Kidney (tissue), 14 donors: ENCODE measurements around the gene KCNT2. TPM values are rescaled to one million over a fixed set of nuclear protein-coding genes. Genes with fewer than 3 reads are reported as not detected.

Experiments
- DNase-seq, 5 donors: peaks; one replicate each; pipeline ENCODE4 v3.0.0-alpha.2; 2013 to 2020
- FAIRE-seq: peaks from 2 replicates; lab custom pipeline; 2012; peaks lifted over from hg19 to GRCh38; lab: Jason Lieb, UNC
- H3K27ac ChIP-seq, 2 donors: one replicate each; pipeline ENCODE4 v1.7.0; 2013; ENCODE audit warnings: low read depth in 2 of 2, low read length in 2 of 2, inconsistent platforms in 1 of 2
- H3K27me3 ChIP-seq: one replicate; pipeline ENCODE4 v1.7.1; 2013; ENCODE audit warnings: low read length, inconsistent platforms; ENCODE audit not compliant: control insufficient read depth, insufficient read depth
- H3K36me3 ChIP-seq, 3 donors: one replicate each; pipeline versions ENCODE4 v1.7.0 to v1.7.1; 2013; ENCODE audit warnings: low read length in 3 of 3, control low read depth in 1 of 3, inconsistent platforms in 1 of 3; ENCODE audit not compliant: insufficient read depth in 3 of 3, control insufficient read depth in 2 of 3
- H3K4me1 ChIP-seq, 3 donors: one replicate each; pipeline versions ENCODE4 v1.7.0 to v1.7.1; 2013; ENCODE audit warnings: low read length in 3 of 3, inconsistent platforms in 1 of 3, low read depth in 1 of 3; ENCODE audit not compliant: control insufficient read depth in 2 of 3, insufficient read depth in 2 of 3
- H3K4me3 ChIP-seq, 3 donors: one replicate each; pipeline versions ENCODE4 v1.7.0 to v1.8.1; 2013; ENCODE audit warnings: low read length in 3 of 3, control low read depth in 1 of 3, inconsistent platforms in 1 of 3
- H3K9ac ChIP-seq, 3 donors: one replicate each; pipeline versions ENCODE4 v1.7.0 to v1.7.1; 2013; ENCODE audit warnings: low read length in 3 of 3, control low read depth in 1 of 3, inconsistent platforms in 1 of 3
- H3K9me3 ChIP-seq, 3 donors: one replicate each; pipeline versions ENCODE4 v1.7.0 to v1.7.1; 2013; ENCODE audit warnings: low read length in 3 of 3, control low read depth in 1 of 3, inconsistent platforms in 1 of 3; ENCODE audit not compliant: control insufficient read depth in 2 of 3, insufficient read depth in 1 of 3
- intact Hi-C: fragments of 100-400 bp; cut with DNase I; formaldehyde crosslinking; loops from one replicate; pipeline ENCODE4 v1.11.1; 2022
- polyA plus RNA-seq: library from polyadenylated mRNA; stranded (reverse); fragments of 350-450 nt; fragmentation: Illumina TruSeq; extraction: RNeasy Lipid Tissue Mini Kit (QIAGEN cat#74804); gene quantifications from one replicate; pipeline ENCODE4 v1.2.3, GENCODE V29; 2014; ENCODE audit warnings: low read depth, low replicate concordance; ENCODE audit not compliant: insufficient read depth
- total RNA-seq: library from RNA; stranded (reverse); fragmentation: NEBNext Ultra II Directional; extraction: Animal tissue kit (Norgen Biotek cat#: 25700); gene quantifications from one replicate; pipeline ENCODE4 v1.2.1, GENCODE V29; 2021
- TF ChIP-seq, protein P1 (sequence below): IDR thresholded peaks from 3 replicates; pipeline ENCODE4 v1.5.1; 2012; ENCODE audit warnings: mild to moderate bottlenecking, moderate library complexity, borderline replicate concordance; ENCODE audit not compliant: insufficient read depth; ENCODE audit errors: extremely low read depth
- donor health status: control.
- donor health status: control.
- donor health status: control.
- donor health status: control.
- donor health status: control.
- donor health status: DM: yes; HTN: yes; CAD: no.
- donor health status: Normal renal cell carcinoma (clear cell type).

The KCNT2 gene
- total and polyA plus RNA-seq, 2 donors from 2014 or later, result 0.39 to 6.3 TPM

DNA sequence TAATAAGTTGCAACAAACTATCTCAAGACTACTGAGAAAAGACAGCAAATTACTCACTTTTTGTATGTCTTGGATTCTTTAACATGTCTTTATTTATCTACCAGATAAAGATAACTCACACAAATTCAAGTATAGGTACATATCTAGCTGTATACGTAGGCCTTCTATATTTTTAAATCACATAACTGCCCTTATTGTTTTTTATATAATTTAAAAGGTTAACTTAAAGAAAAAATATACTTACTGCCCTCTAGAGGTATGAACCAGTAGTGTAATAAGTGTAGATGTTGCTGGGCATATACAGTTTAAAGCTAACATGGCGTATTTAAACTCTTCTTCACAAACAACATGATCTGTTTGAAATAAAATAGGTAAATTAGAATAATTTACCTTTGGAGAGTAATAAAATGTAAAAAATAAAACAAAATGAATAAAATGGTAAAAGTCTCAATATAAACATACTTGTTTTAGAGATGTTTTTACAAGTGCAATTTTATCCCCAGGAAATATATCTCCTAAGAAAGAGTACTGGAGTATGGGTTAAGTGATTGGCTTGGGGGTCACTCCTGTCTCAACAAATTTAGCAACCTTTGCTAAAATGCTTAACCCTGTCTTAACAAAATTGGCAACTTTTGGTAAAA, 235.2 kb downstream of the KCNT2 start:
- Histone ChIP-seq H3K36me3 (no peaks in the 10 kb centered on the region), H3K4me3 (no peak overlapping the region), H3K27me3 (no peaks in the 10 kb centered on the region), H3K9me3 (no peaks in the 10 kb centered on the region), H3K9ac (no peak overlapping the region), H3K4me1 (no peaks in the 10 kb centered on the region), H3K27ac (no peak overlapping the region)
- peak in 2 of 5 donors; percentile 31 to 32 for DNase-seq
- FAIRE-seq, result peak; percentile 42
- TF ChIP-seq, protein P1, sequence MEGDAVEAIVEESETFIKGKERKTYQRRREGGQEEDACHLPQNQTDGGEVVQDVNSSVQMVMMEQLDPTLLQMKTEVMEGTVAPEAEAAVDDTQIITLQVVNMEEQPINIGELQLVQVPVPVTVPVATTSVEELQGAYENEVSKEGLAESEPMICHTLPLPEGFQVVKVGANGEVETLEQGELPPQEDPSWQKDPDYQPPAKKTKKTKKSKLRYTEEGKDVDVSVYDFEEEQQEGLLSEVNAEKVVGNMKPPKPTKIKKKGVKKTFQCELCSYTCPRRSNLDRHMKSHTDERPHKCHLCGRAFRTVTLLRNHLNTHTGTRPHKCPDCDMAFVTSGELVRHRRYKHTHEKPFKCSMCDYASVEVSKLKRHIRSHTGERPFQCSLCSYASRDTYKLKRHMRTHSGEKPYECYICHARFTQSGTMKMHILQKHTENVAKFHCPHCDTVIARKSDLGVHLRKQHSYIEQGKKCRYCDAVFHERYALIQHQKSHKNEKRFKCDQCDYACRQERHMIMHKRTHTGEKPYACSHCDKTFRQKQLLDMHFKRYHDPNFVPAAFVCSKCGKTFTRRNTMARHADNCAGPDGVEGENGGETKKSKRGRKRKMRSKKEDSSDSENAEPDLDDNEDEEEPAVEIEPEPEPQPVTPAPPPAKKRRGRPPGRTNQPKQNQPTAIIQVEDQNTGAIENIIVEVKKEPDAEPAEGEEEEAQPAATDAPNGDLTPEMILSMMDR, result no peak
- intact Hi-C loops, result no loop called here

DNA sequence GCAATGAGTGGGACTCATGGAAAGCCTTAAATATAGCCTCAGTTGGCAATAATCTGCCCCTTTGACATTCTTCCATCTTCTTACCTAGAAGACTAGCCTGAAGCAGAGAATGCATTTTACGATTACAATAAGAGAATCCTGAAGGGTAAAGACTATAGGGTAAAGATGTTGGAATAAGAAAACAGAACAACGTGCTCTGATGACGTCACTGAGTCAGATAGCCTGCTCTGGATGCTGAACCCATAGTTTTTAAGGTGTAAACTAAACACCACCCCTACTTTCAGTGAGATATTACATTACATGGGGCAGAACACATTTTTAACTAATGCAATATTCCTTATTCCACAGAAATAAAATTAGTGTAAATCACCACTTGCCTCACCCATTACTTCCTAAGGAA, 240.4 kb downstream of the KCNT2 start:
- H3K9me3 ChIP-seq, result no peaks in the 10 kb centered on the region
- no peaks in the 10 kb centered on the region for H3K4me1 ChIP-seq
- intact Hi-C loops, result no loop called here
- no peak for DNase-seq
- no peaks in the 10 kb centered on the region for H3K36me3 ChIP-seq
- no peak for FAIRE-seq
- no peak overlapping the region for H3K9ac ChIP-seq
- H3K27me3 ChIP-seq, result no peaks in the 10 kb centered on the region
- H3K4me3 ChIP-seq, result no peak overlapping the region
- H3K27ac ChIP-seq, result no peak overlapping the region
- TF ChIP-seq, protein P1, result no peak

DNA sequence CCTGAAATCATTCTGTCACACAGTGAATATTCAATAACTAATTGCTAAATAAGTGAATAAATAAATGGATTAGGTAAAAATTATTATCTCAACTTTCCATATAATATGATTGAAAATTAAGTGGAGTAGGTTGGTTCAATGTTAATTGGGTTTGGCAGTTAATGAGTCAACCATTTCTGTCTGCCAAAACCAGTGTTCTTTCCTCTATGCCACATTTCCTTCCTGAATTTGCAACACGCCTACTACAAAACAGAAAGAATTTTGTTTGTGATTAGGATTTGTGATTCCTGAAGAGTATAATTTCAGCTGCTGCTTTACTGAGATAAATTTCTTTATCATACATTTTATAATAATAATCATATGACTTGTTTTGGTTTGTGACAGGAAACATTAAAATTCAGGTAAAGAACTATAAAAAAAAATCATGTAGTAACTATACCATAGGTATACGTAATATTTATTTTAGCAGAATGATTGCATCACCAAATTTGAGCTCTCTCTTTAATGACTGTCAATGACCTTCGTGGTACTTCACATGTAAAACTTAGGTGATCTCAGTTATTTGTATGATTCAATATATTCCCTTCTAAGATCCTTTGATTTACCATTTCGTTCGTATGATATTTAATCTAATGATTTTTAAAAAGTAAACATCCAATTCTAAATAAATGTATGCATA, 241.3 kb downstream of the KCNT2 start:
- no peaks in the 10 kb centered on the region for H3K9me3 ChIP-seq
- H3K4me3 ChIP-seq, result no peak overlapping the region
- no peak overlapping the region for H3K27ac ChIP-seq
- intact Hi-C loops, result no loop called here
- no peak overlapping the region for H3K9ac ChIP-seq
- H3K27me3 ChIP-seq, result no peaks in the 10 kb centered on the region
- TF ChIP-seq, protein P1, result no peak
- no peak for DNase-seq
- FAIRE-seq, result no peak
- no peaks in the 10 kb centered on the region for H3K4me1 ChIP-seq
- H3K36me3 ChIP-seq, result no peaks in the 10 kb centered on the region
